OCI-LY3 (cell line): ENCODE measurements around the gene S100A7.

ENCODE experiments used
- EZH2phosphoT487 ChIP-seq: fragments of 200-600 bp; shearing (Covaris generic); IDR thresholded peaks from 2 replicates; pipeline ENCODE4 v1.6.1; 2018; ENCODE audit warnings: antibody characterized with exemption, mixed run types, low read depth
- TF ChIP-seq, protein P1 (sequence below): fragments of 200-600, 300-600 bp; sonication (generic); IDR thresholded peaks from 2 replicates; pipeline ENCODE4 v1.5.1; 2014; ENCODE audit warnings: antibody characterized with exemption, low read length, low read depth

DNA sequence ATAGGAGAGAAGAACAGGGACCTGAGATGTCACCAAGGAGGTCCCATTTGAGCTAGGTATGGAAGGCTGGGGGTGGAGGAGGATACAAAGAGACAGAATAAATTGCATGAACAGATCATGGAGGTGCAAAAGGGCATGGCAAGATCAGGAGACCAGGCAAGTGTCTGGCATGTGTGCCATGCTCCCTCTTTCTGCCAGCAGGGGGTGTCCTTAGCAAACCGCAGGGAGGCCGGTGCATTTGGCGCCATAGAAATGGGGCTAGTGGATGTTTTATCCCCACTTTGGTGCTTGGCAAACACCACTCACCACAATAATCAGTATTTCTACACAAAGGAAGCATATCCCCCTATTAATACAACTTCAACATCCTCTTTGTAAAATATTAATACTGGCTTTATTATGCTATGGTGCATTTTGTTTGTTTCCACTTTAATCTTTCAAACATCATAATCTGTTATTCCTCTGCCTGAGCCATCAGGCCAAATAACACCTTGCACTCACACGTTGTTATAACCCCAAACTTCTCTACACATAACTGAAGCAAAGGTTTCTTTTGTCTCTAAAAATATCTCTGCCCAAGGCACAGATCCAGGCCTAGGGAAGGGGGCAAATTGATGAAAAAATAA lies 49.4 kb upstream of the S100A7 start:
- TF ChIP-seq, protein P1, sequence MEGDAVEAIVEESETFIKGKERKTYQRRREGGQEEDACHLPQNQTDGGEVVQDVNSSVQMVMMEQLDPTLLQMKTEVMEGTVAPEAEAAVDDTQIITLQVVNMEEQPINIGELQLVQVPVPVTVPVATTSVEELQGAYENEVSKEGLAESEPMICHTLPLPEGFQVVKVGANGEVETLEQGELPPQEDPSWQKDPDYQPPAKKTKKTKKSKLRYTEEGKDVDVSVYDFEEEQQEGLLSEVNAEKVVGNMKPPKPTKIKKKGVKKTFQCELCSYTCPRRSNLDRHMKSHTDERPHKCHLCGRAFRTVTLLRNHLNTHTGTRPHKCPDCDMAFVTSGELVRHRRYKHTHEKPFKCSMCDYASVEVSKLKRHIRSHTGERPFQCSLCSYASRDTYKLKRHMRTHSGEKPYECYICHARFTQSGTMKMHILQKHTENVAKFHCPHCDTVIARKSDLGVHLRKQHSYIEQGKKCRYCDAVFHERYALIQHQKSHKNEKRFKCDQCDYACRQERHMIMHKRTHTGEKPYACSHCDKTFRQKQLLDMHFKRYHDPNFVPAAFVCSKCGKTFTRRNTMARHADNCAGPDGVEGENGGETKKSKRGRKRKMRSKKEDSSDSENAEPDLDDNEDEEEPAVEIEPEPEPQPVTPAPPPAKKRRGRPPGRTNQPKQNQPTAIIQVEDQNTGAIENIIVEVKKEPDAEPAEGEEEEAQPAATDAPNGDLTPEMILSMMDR: peak; percentile 94
- no peak for TF ChIP-seq EZH2phosphoT487
